Activated naive CD4-positive, alpha-beta T cell (primary cell): Measurements from ENCODE around the gene TMEM45A.
"Not testable (repeated sequence)": the region's sequence is repeated elsewhere in the genome, so short reads cannot be mapped to it uniquely, and the experiment has no call there.

ENCODE experiments used
- DNase-seq, 4 experiments: peaks; one replicate each; lab custom pipeline; 2025; lab: John Stamatoyannopoulos, UW

TMEM45A gene

DNA sequence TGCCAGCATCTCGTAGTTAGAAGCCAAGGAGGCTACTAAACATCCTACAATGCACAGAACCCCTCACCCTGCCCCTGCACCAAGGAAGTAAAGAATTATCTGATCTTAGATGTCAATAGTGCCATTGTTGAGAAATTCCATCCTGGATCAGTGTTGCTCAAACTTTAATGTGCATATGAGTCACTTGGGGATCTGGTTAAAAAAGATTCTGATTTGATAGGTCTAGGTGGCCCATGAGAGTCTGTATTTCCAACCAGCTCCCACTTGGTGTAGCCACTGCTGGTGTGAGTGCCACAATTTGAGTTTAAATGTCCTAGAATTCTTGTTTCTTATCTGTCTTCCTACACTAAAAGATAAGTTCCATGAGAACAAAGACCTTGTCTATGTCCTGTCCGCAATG, 43.7 kb downstream of the TMEM45A start:
- no peak for DNase-seq

DNA sequence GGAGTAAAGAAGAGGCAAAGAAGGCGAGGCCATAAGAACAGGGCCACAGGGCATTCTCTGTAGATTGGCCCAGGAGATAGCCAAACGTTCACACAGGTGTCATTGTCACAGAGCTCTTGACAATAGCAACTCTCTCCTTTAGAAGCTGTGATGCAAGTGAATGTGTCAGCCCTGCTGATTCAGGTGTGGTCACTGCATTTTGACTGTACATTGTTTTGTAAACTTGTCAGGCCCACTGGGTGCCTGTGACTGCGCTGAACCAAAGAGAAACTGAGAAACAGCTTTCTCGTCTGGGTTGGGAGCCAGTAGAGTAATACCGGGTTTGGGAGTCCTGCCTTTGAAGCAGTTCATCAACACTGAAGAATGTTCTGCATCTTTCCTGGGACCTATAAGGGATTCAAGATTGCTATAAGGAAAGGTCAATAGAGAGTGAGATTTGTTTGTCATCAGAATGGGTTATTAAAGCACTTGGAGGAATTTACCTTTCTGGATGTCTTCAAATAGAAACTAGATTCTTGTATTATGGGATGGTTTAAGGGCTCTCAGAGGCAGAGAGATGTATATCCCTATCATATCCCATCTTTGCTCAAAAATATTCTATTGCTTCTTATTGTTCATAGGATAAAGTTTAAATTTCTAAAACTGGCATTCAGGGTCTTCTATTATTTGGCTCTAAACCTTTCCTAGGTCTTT, 45.4 kb downstream of the TMEM45A start:
- no peak for DNase-seq

DNA sequence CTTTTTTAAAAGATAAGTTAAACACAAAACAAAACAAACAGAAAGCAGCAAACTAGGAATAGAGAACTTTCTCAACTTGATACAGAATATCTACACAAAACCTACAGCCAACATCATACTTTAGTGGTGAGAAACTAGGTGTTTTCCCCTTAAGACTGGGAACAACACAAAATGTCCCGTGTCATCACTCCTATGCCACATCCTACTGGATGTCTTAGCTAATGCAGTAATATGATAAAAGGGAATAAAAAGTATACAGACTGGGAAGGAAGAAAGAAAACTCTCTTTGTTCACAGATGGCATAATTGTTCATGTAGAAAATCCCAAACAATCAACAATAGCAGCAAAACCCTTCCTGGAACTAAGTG, 45.9 kb downstream of the TMEM45A start:
- DNase-seq: no peak

DNA sequence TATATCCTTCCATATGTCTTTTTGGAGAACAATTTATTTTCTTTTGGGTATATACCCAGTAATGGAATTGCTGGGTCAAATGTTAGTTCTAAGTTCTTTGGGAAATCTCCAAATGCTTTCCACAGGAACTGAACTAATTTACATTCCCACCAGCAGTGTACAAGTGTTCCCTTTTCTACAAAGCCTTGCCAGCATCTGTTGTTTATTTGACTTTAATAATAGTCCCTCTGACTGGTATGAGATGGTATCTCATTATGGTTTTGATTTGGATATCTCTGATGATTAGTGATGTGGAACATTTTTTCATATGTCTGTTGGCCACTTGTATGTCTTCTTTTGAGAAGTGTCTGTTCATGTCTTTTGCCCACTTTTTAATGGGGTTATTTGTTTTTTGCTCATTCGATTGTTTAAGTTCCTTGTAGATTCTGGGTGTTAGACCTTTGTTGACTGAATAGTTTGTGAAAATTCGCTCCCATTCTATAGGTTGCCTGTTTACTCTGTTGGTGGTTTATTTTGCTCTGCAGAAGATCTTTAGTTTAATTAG, 48.4 kb downstream of the TMEM45A start:
- DNase-seq: no peak

DNA sequence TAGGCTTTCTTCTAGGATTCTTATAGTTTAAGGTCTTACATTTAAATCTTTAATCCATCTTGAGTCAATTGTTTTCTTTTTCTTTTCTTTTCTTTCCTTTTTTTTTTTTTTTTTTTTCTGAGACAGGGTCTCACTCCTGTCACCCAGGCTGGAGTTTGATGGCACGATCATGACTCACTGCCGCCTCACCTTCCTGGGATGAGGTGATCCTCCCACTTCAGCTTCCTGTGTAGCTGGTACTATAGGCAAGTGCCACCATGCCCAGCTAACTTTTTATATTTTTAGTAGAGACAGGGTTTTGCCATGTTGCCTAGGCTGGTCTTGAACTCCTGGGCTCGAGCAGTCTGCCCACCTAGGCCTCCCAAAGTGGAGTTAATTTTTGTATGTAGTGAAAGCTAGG, 49.0 kb downstream of the TMEM45A start:
- DNase-seq: not testable (repeated sequence)

DNA sequence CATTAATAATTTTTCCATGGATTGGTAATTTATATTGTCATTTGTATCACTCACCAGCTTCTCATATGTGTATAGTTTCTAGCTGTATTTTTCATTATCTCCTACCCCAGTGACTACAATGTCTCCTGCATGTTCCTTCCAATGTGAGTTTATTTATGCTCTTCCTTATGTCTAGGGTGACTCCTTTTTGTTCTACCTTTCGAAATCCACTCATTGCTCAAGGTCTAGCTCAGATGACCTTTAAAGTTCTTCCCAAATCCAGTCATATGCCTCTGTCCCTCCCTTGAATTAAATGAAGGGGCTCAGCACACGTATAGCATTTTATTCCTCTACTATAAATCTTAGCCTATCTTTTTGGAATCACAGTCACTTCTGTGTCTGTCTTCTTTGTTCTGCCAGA, 53.0 kb downstream of the TMEM45A start:
- no peak for DNase-seq

DNA sequence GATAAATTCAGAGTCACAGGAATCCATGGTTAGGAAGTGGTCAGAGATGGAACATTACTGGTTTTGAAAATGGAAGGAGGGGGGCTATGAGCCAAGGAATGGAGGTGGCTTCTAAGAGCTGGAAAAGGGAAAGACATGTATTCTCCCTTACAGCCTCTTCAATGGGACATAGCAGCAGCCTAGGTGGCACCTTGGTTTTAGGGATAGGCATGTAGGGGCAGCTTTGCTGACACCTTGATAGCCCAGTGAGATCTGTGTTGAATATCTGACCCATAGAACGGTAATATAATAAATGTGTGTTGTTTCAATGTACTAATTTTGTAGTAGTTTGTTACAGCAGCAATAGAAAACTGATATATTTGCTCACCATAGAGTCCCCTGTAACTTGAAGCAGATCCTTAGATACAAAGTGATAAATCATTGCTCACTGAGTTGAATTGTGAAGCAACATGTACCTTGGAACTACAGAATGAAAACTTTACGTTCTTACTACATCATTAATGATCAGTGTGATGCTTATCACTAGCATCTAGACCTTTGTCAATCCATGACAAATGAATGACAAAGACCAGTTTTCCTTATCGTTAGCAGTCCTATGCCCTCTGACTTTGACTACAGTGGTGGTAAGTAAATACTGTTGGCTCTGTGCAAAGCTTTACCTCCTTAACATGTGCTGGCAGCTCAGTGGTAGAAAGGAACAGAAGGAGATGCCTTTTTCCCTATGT, 53.8 kb downstream of the TMEM45A start:
- DNase-seq: no peak

DNA sequence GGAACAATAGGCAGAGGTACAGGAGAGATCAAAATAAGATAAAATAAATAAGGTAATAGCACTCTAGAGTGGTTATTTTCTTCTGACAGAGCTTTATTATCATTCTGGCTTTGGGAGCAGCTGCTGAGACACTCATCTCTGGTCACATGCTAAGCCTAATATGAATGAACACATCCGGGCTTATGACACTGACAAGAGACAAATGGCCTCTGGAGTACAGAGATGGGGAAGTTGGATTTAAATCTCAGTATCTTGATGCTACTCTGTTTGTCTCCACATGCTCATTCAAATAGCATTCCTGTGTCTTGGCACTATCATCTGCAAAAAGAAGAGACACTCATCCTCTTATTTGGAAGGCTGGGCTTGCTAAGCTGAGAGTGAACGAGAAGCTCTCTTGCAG, 55.6 kb downstream of the TMEM45A start:
- no peak for DNase-seq

DNA sequence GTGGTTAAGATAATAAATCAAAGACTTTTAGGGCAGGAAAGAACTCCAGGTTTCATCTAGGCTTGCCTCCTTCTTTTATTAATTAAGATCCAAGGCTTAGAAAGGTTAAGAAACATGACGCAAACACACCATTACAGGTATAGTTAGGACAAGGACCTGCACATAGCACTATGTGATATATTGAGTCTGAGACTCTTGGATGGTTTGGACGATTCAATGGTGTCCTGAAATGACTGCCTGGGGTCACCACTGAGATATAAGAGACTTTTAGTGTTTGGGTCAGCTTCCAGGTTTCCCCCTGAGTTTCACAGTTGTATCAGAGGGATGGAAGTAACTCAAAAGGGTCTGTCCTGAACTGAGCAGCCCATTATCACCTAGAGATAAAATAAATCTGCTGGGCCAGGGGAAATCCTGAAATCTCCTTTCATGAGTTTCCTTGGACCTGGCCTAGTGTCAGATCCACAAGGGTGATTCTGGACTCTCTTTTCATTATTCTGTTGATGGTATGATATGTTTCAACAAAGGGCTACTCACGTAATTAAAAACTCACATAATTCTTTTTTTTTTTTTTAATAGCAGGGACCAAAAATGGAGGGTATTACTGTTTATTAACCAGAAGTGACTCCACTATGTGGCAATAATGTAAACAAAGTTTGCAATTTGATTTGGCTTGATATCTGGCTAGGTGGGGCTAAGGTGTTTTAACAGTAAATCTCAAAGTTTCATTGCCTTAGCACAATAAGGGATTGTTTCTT, 61.4 kb downstream of the TMEM45A start:
- DNase-seq: no peak

DNA sequence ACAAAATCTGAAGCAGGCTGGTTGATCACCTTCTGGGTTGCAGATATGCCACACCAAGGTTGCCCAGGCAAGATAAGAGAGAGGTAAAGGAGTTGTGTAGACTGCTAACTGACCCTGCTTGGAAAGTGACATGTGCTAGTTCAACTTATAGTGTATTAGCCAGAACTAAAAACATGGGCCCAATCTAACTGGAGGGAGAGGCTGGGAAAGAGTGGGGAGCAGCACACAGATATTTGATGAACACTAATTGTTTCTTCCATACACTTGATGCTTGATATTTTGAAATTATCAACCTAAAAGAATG, 61.9 kb downstream of the TMEM45A start:
- DNase-seq: no peak

DNA sequence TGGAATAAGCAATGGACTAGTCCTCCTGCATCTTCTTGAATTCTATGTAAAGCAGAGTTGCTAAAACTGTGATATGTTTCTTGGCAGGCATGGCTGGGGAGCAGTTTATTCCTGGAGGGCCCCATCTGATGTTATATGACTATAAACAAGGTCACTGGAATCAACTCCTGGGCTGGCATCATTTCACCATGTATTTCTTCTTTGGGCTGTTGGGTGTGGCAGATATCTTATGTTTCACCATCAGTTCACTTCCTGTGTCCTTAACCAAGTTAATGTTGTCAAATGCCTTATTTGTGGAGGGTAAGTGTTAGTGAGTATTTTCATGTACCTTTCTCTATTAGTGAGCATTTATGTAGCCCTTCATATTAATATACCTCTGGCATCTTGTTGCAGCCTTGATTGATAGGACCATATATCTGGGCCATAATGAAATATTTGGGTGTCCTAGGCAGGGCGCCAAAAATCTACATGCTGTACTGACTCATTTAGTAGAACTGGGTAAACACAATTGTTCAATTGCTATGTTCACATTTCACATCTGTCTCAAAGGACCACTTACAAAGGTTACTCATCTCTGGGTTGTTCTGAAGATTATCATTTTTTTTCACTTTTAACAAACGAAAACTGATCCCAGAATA, 64.4 kb downstream of the TMEM45A start:
- DNase-seq: no peak

DNA sequence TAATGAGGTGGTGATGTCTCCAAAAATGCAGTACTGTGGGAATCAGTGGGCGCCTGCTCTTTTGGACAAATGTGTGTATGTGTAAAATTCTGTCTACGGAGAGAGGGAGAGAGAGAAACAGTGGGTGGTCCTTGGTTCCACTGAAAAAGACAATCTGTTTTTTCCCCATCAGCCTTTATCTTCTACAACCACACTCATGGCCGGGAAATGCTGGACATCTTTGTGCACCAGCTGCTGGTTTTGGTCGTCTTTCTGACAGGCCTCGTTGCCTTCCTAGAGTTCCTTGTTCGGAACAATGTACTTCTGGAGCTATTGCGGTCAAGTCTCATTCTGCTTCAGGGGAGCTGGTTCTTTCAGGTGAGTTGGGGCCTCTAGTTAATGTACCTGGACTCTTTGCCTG, 65.8 kb downstream of the TMEM45A start:
- no peak for DNase-seq

DNA sequence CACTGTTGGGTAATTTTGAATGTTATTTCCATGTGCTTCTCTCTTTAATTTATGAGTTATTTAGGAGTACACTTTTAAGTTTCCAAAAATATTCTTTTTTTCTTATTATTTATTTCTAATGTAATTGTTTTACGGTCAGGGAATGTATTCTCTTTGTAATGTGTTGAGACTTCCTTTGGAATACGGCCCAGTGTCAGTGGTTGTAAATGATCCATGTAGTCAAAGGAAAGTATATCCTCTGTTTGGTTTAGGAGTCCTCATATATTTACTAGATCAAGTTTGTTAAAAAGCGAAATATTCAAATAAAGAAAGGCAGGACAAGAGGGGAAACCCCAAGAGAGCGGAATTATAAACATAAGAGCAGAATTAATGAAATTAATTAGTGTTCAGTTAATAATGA, 68.0 kb downstream of the TMEM45A start:
- DNase-seq: no peak

DNA sequence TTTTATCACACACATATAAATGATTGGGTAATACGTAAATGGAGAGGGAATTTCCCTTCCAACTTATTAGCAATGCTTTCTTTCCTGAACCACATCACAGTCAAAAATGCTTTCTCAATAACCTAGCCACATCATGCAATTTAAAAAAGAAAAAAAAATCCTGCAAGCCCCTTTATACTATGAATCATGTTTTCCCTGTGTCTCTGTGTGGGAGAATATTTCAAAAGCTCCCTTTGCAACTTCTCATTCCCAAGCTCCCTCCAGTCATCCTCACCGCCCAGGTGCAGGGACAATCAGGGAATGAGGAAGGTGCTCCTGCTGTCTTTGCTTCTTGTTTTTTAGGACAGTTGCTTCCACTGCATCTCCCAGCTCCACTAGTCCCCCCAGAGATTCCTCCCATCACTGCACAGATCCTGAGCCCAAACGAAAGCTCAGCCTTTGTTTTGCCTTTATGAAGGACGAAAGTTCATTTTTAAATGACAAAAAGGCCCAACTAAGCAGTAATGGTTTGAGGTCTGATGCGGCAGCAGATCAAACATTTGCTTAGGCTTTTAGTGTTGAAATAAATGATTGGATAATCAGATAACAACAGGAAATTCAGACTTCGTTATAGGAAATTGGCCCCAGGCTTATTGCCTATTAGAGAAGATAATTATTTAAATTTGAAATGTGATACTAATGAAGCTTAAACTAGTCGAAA, 69.2 kb downstream of the TMEM45A start:
- no peak for DNase-seq

DNA sequence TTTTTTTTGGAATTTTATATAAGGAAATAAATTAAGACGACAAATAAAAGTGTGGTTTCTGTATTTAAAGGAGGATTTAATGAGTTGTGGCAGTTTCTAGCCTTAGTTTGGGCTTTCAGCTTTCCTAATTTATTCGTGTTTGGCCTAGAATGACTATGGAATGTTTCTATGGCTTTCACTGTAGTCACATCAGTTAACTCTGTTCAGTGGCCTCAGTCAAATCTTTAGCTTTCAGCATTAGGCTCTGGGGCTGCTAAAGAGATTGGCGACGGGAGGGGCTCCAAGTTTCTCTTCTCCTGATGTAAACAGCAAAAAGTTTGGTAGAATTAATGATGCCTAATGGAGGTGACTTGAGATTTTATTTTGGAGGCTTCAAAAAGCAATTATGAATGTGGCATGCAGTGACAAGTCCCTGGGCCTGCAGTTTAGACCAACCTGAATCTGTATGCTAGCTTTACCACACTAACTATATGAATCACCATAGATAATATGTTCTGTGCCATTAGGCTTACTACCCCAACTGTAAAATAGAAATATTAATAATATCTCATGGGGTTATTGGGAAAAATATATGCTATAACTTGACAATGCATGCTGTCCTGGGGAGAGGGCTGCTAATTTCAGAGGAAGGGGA, 69.9 kb downstream of the TMEM45A start:
- DNase-seq: no peak

DNA sequence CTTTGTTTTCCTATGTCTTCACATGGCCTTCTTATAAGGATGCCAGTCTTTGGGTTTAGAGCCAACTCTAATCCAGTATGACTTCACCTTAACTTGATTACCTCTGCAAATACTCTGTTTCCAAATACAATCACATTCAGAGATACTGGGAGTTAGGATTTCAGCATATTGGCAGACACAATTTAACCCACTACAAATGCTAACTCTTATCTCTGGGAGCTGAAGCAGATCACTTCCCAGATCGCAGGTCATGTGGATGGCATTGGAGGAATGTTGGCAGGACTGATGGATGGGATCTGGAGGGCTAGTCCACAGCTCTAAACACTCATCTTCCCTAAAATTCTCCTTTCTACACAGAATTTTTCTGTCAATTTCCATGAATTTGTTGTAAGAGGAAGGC, 70.8 kb downstream of the TMEM45A start:
- DNase-seq: no peak

DNA sequence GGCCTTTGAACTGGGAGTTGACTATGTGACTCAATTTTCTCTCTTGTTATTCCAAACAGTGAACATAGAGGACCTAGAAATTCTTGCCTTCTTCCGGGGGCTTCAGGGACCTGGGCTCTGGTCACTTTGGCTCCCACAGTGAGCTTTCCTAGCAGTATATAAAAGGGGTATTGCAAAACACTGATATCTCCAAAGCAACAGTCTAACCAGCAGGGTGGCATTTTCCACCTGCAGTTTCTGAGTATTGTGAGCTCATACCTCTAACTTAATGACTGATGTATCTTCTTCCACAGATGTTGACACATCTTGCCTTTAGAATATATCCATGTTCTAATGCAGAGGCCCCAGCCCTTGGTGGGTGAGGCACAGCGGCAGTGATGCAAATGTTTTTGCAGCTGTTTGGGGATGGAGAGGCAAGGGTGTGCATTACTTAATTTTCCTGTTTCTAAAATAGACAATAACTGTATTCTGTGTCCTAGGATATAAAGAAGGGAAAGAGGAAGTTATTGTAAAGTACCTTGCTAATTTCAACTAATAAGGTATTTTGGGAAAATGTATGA, 71.3 kb downstream of the TMEM45A start:
- DNase-seq: no peak

DNA sequence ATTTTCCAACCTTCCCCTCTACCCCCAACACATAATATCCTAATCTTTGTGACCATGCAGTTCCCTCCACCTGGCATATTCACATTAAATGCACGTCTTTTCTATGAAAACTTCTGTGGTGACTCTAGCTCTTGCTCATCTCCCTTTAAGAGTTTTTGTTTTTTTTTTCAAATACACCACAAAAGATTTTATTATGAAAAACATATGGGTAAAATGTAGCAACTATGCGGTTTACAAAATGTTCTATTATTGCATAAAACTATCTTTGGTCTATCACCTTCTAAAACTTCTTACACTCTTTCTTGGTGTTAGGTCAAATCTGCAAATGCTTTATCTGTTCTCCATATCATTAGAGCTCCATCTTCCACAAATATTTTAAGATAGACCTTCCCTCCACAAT, 78.4 kb downstream of the TMEM45A start:
- no peak for DNase-seq

DNA sequence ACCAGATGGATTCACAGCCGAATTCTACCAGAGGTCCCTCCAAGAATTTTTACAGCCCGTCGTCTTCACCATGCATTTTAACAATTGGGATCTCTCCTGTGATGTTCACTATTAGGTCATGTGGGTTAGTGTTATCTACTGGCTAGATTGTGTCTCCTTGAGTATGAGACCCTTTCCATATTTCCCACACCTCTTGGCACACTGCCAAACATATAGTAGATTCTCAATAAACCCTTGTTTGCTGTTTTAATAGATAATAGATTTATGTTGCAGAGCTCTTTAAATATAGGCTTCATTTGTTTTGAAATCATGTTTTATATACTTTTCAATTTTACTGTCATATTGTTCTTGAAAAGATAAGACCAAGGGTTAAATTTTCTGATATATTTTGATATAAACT, 82.1 kb downstream of the TMEM45A start:
- DNase-seq: no peak

DNA sequence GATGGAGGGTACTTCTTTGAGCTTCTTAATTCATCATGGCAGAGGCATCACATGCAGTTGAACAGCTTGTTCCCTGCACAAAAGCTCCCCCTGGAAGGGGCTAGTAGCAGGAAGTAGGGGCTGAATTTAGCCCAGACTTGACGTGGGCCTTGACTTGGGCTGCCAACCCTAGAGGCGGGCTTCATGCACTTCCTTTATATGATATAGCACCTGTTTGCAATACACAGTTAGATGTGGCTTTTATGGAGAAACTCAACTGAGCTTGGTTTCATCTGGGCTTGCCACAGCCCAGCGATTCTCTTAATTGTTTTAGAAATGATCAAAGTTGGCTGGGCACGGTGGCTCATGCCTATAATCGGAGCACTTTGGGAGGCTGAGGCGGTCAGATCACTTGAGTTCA, 83.3 kb downstream of the TMEM45A start:
- no peak for DNase-seq

DNA sequence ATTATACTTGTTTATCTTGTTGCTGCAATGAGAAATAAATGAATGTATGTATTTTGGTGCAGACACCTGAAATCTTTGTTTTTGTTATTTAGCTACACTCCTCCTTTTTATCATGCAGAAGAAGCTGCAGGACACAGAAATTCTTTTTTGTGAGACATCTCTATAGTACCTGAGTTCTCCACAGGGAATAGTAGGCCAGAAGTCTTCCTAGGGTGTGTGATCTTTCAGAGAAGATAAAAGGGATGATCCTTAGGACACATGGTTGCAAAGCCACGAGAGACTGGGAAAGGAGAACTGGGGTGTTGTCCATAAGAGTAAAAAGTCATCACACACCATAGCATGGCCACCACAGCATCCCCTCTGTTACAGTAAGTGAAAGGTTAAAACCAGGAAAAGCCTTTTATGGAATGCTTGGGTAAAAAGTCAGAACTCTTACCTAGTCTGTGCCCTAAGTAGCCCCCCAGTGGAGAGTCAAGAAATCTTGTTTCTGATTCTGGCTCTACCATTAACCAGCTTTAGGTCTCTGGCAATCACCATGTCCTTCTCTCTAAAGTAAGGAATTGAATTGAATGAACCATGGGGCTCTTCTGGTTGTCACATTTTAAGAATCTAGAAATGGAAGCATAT, 85.1 kb downstream of the TMEM45A start:
- no peak for DNase-seq
